Spleen (tissue), 11 donors: Measurements from ENCODE around the gene CDC42BPB. TPM values are rescaled to one million over a fixed set of nuclear protein-coding genes. Genes with fewer than 3 reads are reported as not detected.

Experiments used
- DNase-seq: peaks from one replicate; pipeline ENCODE4 v3.0.0-alpha.2; 2020
- H3K27ac ChIP-seq, 8 donors: fragments of 200-600 bp; sonication (generic) in 7 of 8; 1 replicate in 4 of 8; 2 replicates in 4 of 8; pipeline versions ENCODE4 v1.5.0 to v1.8.0; 2016 to 2021; ENCODE audit warnings: inconsistent platforms in 4 of 8, mild to moderate bottlenecking in 4 of 8, moderate library complexity in 1 of 8
- H3K27me3 ChIP-seq, 7 donors: fragments of 200-600 bp; sonication (generic) in 6 of 7; replicated peaks in 1 of 7; 1 replicate in 4 of 7; 2 replicates in 3 of 7; pipeline versions ENCODE4 v1.5.0 to v1.8.0; 2016 to 2021; ENCODE audit warnings: inconsistent platforms in 3 of 7, mild to moderate bottlenecking in 1 of 7
- H3K36me3 ChIP-seq, 6 donors: fragments of 200-600 bp; sonication (generic) in 5 of 6; 1 replicate in 4 of 6; 2 replicates in 2 of 6; pipeline versions ENCODE4 v1.5.0 to v1.8.0; 2016 to 2021; ENCODE audit warnings: inconsistent platforms in 2 of 6
- H3K4me1 ChIP-seq, 6 donors: fragments of 200-600 bp; sonication (generic) in 5 of 6; 1 replicate in 3 of 6; 2 replicates in 3 of 6; pipeline versions ENCODE4 v1.5.0 to v1.8.0; 2016 to 2021; ENCODE audit warnings: inconsistent platforms in 3 of 6
- H3K4me3 ChIP-seq, 8 donors: fragments of 200-600 bp; sonication (generic) in 7 of 8; 1 replicate in 4 of 8; 2 replicates in 4 of 8; pipeline versions ENCODE4 v1.5.0 to v1.8.0; 2016 to 2021; ENCODE audit warnings: inconsistent platforms in 4 of 8, mild to moderate bottlenecking in 4 of 8, moderate library complexity in 2 of 8
- H3K9me3 ChIP-seq, 8 donors: fragments of 200-600 bp; sonication (generic) in 7 of 8; 1 replicate in 4 of 8; 2 replicates in 4 of 8; pipeline versions ENCODE4 v1.5.0 to v1.8.0; 2016 to 2021; ENCODE audit warnings: inconsistent platforms in 4 of 8
- CTCF ChIP-seq, 11 experiments: fragments of 200-600 bp in 7 of 11; fragments of 450-650 bp in 4 of 11; sonication (generic) in 4 of 11; IDR thresholded peaks in 8 of 11; conservative IDR thresholded peaks in 3 of 11; 1 replicate in 7 of 11; 2 replicates in 4 of 11; pipeline versions ENCODE4 v1.4.0 to v1.8.0; 2016 to 2021; ENCODE audit warnings: antibody characterized with exemption in 11 of 11, inconsistent platforms in 4 of 11, mild to moderate bottlenecking in 1 of 11
- POLR2A ChIP-seq, 3 donors: fragments of 450-650 bp; IDR thresholded peaks; one replicate each; pipeline ENCODE4 v1.5.1; 2017; ENCODE audit warnings: antibody characterized with exemption in 3 of 3, mild to moderate bottlenecking in 1 of 3
- POLR2AphosphoS5 ChIP-seq, 3 donors: sonication (generic); formaldehyde crosslinking; IDR thresholded peaks; one replicate each; pipeline ENCODE4 v1.5.1; 2017; ENCODE audit warnings: antibody characterized with exemption in 3 of 3
- WGBS, 5 donors: extraction: QIAGEN DNeasy Blood & Tissue Kit in 3 of 5; methylation state at CpG; one replicate each; pipeline versions ENCODE4 v1.1.5 to v1.1.7; 2013 to 2018; 5-methylcytosine and 5-hydroxymethylcytosine counted together
- intact Hi-C: fragments of 100-400 bp; cut with DNase I; formaldehyde crosslinking; loops from one replicate; pipeline ENCODE4 v1.15.0; 2023; ENCODE audit warnings: low total_unique reads
- polyA plus RNA-seq, 3 donors: library from polyadenylated mRNA; stranded (reverse); fragments of 200-250 nt; gene quantifications; one replicate each; pipeline ENCODE4 v1.2.1, GENCODE V29; 2013
- total RNA-seq, 7 donors: library from RNA; depleted of rRNA in 3 of 7; stranded (reverse); fragments of >200 nt in 3 of 7; fragmentation: NEBNext Ultra II Directional in 4 of 7; extraction: Animal tissue kit (Norgen Biotek cat#: 25700) in 4 of 7; gene quantifications; one replicate each; pipeline versions ENCODE4 v1.1.0 to v1.2.1, GENCODE V29; 2016 to 2021
- donor health status: healthy with polysubstance abuse.
- donor health status: DM: no; HTN: no; CAD: no; lungs with moderate emphysema.
- donor health status: DM: no; HTN: no; CAD: no.
- donor health status: Bipolar disorder and iron deficiency.
- donor health status: healthy.
- donor health status: DM: no; HTN: no; CAD: no.
- donor health status: DM: yes; HTN: yes; CAD: no.

CDC42BPB gene
- total and polyA plus RNA-seq, 10 donors: 6.4 to 94.5 (median 77.8) TPM

GRCh38 chr14:103090481-103091020 lies 33.2 kb upstream of the CDC42BPB start:
- intact Hi-C loops: loop anchor here (10.0 kb wide), 1 partner anchor 396 kb away; no protein-coding TSS in a partner anchor
- Histone ChIP-seq H3K4me3 (peak overlapping the region in 1 of 8 donors; percentile 69), H3K27ac (peak overlapping the region in 1 of 8 donors; percentile 67), H3K4me1 (peaks cover 3 to 44% (median 26%) of the 10 kb centered on the region in 6 donors), H3K36me3 (no peaks in the 10 kb centered on the region), H3K27me3 (peaks cover 0 to 53% (median 5%) of the 10 kb centered on the region in 7 donors), H3K9me3 (no peaks in the 10 kb centered on the region)
- no peak for DNase-seq
- 62 to 86% (median 82%) methylated on average over 12 of the region's 12 CpGs for WGBS, 5 donors
- TF ChIP-seq POLR2A (IDR thresholded peaks at IDR 0.05): no peak

GRCh38 chr14:103089386-103090335 lies 32.3 kb upstream of the CDC42BPB start:
- WGBS, 5 donors: 79 to 92% (median 87%) methylated on average over 22 to 28 of the region's 28 CpGs
- no peak overlapping the region for H3K27ac ChIP-seq
- intact Hi-C loops: loop anchor here (10.0 kb wide), 1 partner anchor 395 kb away; no protein-coding TSS in a partner anchor
- DNase-seq: no peak
- TF ChIP-seq POLR2AphosphoS5 (IDR thresholded peaks at IDR 0.05) (no peak), CTCF (IDR thresholded peaks at IDR 0.05 in 8 of 11, conservative IDR thresholded peaks at IDR 0.05 in 3 of 11) (no peak), POLR2A (IDR thresholded peaks at IDR 0.05) (no peak)
- H3K4me1 ChIP-seq: peaks cover 3 to 38% (median 21%) of the 10 kb centered on the region in 6 donors
- no peaks in the 10 kb centered on the region for H3K36me3 ChIP-seq
- H3K9me3 ChIP-seq: no peaks in the 10 kb centered on the region
- H3K27me3 ChIP-seq: peaks cover 0 to 62% (median 14%) of the 10 kb centered on the region in 7 donors
- H3K4me3 ChIP-seq: no peak overlapping the region

- H3K27me3 ChIP-seq: peaks cover 0 to 69% (median 19%) of the 10 kb centered on the region in 7 donors
- no peaks in the 10 kb centered on the region for H3K9me3 ChIP-seq
- no peaks in the 10 kb centered on the region for H3K36me3 ChIP-seq
- H3K4me1 ChIP-seq: peaks cover 3 to 36% (median 16%) of the 10 kb centered on the region in 6 donors
- 70 to 92% (median 85%) methylated on average over 6 of the region's 6 CpGs for WGBS, 5 donors
- intact Hi-C loops: no loop called here
- no peak for DNase-seq
- no peak overlapping the region for H3K27ac ChIP-seq
- no peak overlapping the region for H3K4me3 ChIP-seq
- TF ChIP-seq POLR2AphosphoS5 (IDR thresholded peaks at IDR 0.05): no peak
- no peak for TF ChIP-seq CTCF (IDR thresholded peaks at IDR 0.05 in 8 of 11, conservative IDR thresholded peaks at IDR 0.05 in 3 of 11)
- TF ChIP-seq POLR2A (IDR thresholded peaks at IDR 0.05): no peak
These were observed 31.6 kb upstream of the CDC42BPB start for GRCh38 chr14:103088921-103089320.

GRCh38 chr14:103087343-103087835 lies 30.0 kb upstream of the CDC42BPB start:
- peak; percentile 71 for DNase-seq
- Histone ChIP-seq H3K4me3 (no peak overlapping the region), H3K9me3 (no peaks in the 10 kb centered on the region), H3K27me3 (peaks cover 0 to 79% (median 20%) of the 10 kb centered on the region in 7 donors), H3K27ac (no peak overlapping the region), H3K4me1 (peaks cover 3 to 29% (median 13%) of the 10 kb centered on the region in 6 donors), H3K36me3 (no peaks in the 10 kb centered on the region)
- WGBS, 5 donors: 60 to 86% (median 72%) methylated on average over 11 to 13 of the region's 13 CpGs
- intact Hi-C loops: no loop called here
- TF ChIP-seq CTCF (IDR thresholded peaks at IDR 0.05 in 8 of 11, conservative IDR thresholded peaks at IDR 0.05 in 3 of 11): no peak
- no peak for TF ChIP-seq POLR2AphosphoS5 (IDR thresholded peaks at IDR 0.05)
- no peak for TF ChIP-seq POLR2A (IDR thresholded peaks at IDR 0.05)
